GM12872 (cell line): ENCODE results near the gene PRDM16.

ENCODE experiments used
- CTCF ChIP-seq: IDR thresholded peaks from 3 replicates; pipeline ENCODE4 v1.5.1; 2011; ENCODE audit warnings: low read depth, mild to moderate bottlenecking, low read length, moderate library complexity; ENCODE audit not compliant: insufficient read depth

PRDM16 gene

GRCh38 chr1:3404301-3404700, 335.3 kb downstream of the PRDM16 start:
- TF ChIP-seq CTCF, result no peak

DNA sequence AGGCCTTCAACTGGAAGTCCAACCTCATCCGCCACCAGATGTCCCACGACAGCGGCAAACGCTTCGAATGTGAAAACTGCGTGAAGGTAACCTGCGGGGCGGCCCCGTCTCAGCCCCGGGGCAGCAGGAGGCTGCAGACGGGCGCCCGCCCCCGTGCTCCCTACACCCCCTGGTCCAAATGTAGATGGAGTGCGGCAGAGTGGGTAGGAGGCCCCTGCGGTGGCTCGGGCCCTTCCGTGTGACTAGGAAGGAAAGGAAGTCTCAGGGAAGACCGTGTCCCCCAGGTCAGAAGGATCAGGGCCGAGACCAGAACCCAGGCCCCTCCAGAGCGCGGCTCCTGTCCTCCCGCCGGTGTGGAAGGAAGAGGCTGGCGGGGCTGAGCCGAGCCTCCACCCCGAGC, 335.8 kb downstream of the PRDM16 start:
- TF ChIP-seq CTCF, result no peak

DNA sequence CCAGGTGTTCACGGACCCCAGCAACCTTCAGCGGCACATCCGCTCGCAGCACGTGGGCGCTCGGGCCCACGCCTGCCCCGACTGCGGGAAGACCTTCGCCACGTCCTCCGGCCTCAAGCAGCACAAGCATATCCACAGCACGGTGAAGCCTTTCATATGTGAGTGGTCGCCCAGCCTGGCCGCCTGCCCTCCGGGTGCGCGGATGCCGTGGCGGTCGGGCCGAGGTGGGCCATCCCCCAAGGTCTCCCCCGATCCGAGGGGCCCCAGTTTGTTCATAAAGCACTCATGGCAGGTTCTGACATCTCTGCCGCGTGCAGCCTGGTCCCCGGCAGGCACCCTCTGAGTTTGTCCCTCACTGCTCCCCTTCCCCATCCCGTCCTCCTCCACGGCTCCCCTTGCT, 336.5 kb downstream of the PRDM16 start:
- TF ChIP-seq CTCF, result no peak

DNA sequence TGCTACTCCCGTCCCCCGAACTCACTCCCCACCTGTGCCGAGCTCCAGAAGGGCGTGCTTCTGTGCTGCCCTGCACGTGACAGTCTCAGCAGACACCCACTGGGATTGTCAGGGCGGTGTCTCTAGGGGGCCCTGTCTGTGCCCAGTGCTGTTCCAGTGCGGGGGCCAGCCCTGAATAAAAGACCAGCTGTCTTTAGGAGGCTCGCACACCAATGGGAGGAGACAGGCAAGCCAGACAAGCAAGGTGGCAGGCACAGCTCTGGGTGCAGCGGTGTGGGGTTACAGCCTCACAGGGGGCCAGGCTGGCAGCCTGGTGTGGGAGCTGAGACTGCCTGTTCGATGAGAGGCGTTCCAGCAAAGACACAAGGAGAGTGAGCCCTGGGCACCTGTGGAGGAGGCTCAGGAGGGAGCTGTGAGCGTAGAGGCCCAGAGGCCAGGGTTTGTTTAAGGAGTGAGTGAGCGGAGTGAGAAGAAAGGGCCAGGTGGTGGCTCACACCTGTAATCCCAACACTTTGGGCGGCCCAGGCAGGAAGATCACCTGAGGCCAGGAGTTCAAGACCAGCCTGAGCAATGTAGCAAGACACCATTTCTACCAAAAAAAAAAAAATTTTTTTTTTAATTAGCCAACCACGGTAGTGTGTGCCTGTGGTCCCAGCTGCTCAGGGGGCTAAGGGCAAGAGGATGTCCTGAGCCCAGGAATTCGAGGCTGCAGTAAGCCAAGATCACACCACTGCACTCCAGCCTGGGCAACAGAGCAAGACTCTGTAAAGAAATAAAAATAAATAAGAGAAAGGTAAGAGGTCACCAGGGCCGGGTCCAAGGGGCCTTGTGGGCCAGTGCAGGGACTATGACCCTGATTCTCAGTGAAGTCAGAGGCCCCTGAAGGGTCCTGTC, 337.2 kb downstream of the PRDM16 start:
- no peak for TF ChIP-seq CTCF

GRCh38 chr1:3407021-3407420, 338.0 kb downstream of the PRDM16 start:
- no peak for TF ChIP-seq CTCF

- no peak for TF ChIP-seq CTCF
Measured at GRCh38 chr1:3408751-3409266, 339.8 kb downstream of the PRDM16 start.

GRCh38 chr1:3409366-3410141, 340.6 kb downstream of the PRDM16 start:
- TF ChIP-seq CTCF, result no peak
